Body of pancreas (tissue), 4 donors: ENCODE results near the gene OR4E2.

Experiments used
- POLR2A ChIP-seq, 3 donors: fragments of 450-650 bp; IDR thresholded peaks; one replicate each; pipeline ENCODE4 v1.6.1; 2016; ENCODE audit warnings: antibody characterized with exemption in 3 of 3, mild to moderate bottlenecking in 2 of 3
- TF ChIP-seq, protein P1 (sequence below), 7 experiments: fragments of 450-650 bp in 4 of 7; fragments of 200-600 bp in 3 of 7; sonication (generic) in 3 of 7; IDR thresholded peaks; one replicate each; pipeline ENCODE4 v1.5.1; 2016 to 2019; ENCODE audit warnings: antibody characterized with exemption in 7 of 7

DNA sequence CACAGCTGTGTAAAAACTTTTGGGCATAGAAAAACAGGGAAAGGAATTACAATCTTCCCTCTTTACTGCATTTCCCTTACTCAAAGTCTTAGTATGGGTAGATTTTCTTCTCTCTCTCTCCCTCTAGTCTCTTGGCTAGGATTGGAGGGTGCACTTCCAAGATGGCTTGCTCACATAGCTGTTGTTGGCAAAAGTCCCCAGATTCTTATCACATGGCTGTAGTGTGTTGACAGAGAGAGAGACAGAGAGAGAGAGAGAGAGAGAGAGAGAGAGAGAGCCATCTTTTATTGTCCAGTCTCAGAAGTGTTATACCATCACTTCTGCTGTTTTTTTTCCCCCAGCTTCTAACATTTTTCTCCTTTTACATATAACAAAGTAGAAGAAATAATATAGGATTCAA lies 6.3 kb upstream of the OR4E2 start:
- TF ChIP-seq, protein P1, sequence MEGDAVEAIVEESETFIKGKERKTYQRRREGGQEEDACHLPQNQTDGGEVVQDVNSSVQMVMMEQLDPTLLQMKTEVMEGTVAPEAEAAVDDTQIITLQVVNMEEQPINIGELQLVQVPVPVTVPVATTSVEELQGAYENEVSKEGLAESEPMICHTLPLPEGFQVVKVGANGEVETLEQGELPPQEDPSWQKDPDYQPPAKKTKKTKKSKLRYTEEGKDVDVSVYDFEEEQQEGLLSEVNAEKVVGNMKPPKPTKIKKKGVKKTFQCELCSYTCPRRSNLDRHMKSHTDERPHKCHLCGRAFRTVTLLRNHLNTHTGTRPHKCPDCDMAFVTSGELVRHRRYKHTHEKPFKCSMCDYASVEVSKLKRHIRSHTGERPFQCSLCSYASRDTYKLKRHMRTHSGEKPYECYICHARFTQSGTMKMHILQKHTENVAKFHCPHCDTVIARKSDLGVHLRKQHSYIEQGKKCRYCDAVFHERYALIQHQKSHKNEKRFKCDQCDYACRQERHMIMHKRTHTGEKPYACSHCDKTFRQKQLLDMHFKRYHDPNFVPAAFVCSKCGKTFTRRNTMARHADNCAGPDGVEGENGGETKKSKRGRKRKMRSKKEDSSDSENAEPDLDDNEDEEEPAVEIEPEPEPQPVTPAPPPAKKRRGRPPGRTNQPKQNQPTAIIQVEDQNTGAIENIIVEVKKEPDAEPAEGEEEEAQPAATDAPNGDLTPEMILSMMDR (IDR thresholded peaks at IDR 0.05) = no peak
- no peak for TF ChIP-seq POLR2A (IDR thresholded peaks at IDR 0.05)
